RWPE2 (cell line): Measurements from ENCODE around the gene SORCS2.

Source experiments
- ATAC-seq: fragments of 200-7000 bp; cut with Tn5 transposase; 3 replicates; pipeline ENCODE4 v1.9.1; 2021; ENCODE audit warnings: low read depth
- DNase-seq: peaks from one replicate; pipeline ENCODE4 v3.0.0-alpha.2; 2020; ENCODE audit warnings: low spot score
- H3K27ac ChIP-seq: fragments of 450-650 bp; 2 replicates; pipeline ENCODE4 v1.5.1; 2017; ENCODE audit warnings: mild to moderate bottlenecking; ENCODE audit not compliant: poor library complexity, severe bottlenecking
- H3K27me3 ChIP-seq: fragments of 250-450 bp; sonication (Bioruptor Pico); 2 replicates; pipeline ENCODE4 v1.5.1; 2021; ENCODE audit warnings: mild to moderate bottlenecking, moderate library complexity; ENCODE audit not compliant: insufficient read depth, poor library complexity, severe bottlenecking
- H3K36me3 ChIP-seq: fragments of 250-450 bp; sonication (Bioruptor Pico); 2 replicates; pipeline ENCODE4 v1.5.1; 2020; ENCODE audit warnings: low read depth, mild to moderate bottlenecking, moderate library complexity
- H3K4me1 ChIP-seq: fragments of 250-450 bp; sonication (Bioruptor Pico); 2 replicates; pipeline ENCODE4 v1.5.1; 2021; ENCODE audit warnings: mild to moderate bottlenecking, moderate library complexity; ENCODE audit not compliant: insufficient read depth, poor library complexity, severe bottlenecking
- H3K4me3 ChIP-seq: fragments of 250-450 bp; sonication (Bioruptor Pico); 2 replicates; pipeline ENCODE4 v1.5.1; 2021; ENCODE audit warnings: mild to moderate bottlenecking, moderate library complexity; ENCODE audit not compliant: severe bottlenecking
- H3K9me3 ChIP-seq: fragments of 250-450 bp; sonication (Bioruptor Pico); 2 replicates; pipeline ENCODE4 v1.5.1; 2021; ENCODE audit warnings: mild to moderate bottlenecking, moderate library complexity; ENCODE audit not compliant: severe bottlenecking
- CTCF ChIP-seq: fragments of 450-650 bp; IDR thresholded peaks from one replicate; pipeline ENCODE4 v1.5.1; 2017; ENCODE audit warnings: mild to moderate bottlenecking, moderate library complexity; ENCODE audit not compliant: poor library complexity, severe bottlenecking

The SORCS2 gene

DNA sequence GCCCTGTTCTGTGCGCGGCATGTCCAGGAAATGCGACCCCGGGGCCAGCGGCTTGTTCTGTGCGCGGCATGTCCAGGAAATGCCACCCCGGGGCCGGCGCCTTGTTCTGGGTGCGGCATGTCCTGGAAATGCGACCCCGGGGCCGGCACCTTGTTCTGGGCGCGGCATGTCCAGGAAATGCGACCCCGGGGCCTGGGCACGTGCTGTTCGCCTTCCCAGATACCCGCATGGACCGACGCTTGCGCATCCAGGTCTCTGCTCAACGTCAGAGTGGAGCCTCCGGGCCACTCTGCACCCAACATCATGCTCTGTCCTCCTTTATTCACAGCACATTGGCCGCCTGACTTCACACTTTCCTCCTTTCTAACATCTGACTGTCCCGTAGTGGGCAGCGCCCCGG lies 318.2 kb downstream of the SORCS2 start:
- Histone ChIP-seq H3K4me1 (peaks cover 4% of the 10 kb centered on the region), H3K36me3 (no peaks in the 10 kb centered on the region), H3K27ac (no peak overlapping the region), H3K9me3 (no peaks in the 10 kb centered on the region), H3K27me3 (no peaks in the 10 kb centered on the region), H3K4me3 (no peak overlapping the region)
- DNase-seq (no peak), ATAC-seq (no peak)
- TF ChIP-seq CTCF = no peak

DNA sequence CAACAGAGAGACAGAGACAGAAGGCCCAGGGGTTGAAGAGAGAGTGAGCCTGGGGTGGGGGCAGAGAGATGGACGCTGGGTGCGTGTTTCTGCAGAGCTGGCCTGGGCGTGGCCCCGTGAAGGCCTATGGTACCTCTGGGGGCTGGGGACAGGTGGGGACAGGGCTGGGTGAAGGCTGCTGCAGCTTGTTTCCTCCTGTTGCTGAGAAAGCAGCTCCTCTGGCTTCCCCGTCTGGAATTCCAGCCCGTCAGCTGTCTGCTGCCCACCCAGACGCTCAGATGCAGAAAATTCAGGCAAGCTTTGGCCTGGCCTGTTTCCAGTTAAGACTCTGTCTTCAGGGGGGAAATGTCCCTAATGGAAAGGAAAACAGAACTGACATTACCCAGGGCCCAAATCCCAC lies 319.2 kb downstream of the SORCS2 start:
- Histone ChIP-seq H3K27me3 (no peaks in the 10 kb centered on the region), H3K36me3 (no peaks in the 10 kb centered on the region), H3K27ac (no peak overlapping the region), H3K9me3 (no peaks in the 10 kb centered on the region), H3K4me3 (no peak overlapping the region), H3K4me1 (peaks cover 4% of the 10 kb centered on the region)
- no peak for TF ChIP-seq CTCF
- DNase-seq (no peak), ATAC-seq (no peak)

DNA sequence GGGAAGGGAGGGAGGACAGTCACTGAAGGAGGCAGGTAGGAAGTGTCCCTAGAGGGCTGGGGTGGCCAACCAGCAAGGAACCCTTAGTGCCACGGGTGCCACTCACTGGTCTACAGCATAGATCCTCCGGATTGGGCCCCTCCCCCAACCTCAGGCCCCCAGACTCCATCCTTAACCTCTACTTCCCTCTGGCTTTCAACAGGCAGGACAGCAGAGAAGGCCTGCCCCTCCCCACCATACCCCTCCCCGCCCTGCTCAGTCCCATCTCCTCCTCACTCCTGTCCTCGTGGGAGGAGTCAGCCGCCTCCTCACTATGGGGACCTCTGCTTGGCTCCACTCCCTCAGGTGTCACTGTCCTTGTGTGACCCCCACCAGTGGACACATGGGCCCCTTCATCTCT lies 320.1 kb downstream of the SORCS2 start:
- no peaks in the 10 kb centered on the region for H3K36me3 ChIP-seq
- no peaks in the 10 kb centered on the region for H3K9me3 ChIP-seq
- H3K4me1 ChIP-seq = peaks cover 4% of the 10 kb centered on the region
- no peak for ATAC-seq
- no peak overlapping the region for H3K4me3 ChIP-seq
- no peak for DNase-seq
- no peak for TF ChIP-seq CTCF
- H3K27me3 ChIP-seq = no peaks in the 10 kb centered on the region
- no peak overlapping the region for H3K27ac ChIP-seq

- no peaks in the 10 kb centered on the region for H3K9me3 ChIP-seq
- H3K27me3 ChIP-seq = no peaks in the 10 kb centered on the region
- TF ChIP-seq CTCF = no peak
- DNase-seq (no peak), ATAC-seq (no peak)
- H3K27ac ChIP-seq = no peak overlapping the region
- no peak overlapping the region for H3K4me3 ChIP-seq
- no peaks in the 10 kb centered on the region for H3K36me3 ChIP-seq
- peaks cover 4% of the 10 kb centered on the region for H3K4me1 ChIP-seq
These were observed 320.6 kb downstream of the SORCS2 start for GRCh38 chr4:7512946-7513345.

GRCh38 chr4:7513671-7514070 lies 321.3 kb downstream of the SORCS2 start:
- ATAC-seq (peak; percentile 83), DNase-seq (no peak)
- Histone ChIP-seq H3K4me3 (no peak overlapping the region), H3K4me1 (peaks cover 4% of the 10 kb centered on the region), H3K27me3 (peaks cover 7% of the 10 kb centered on the region), H3K9me3 (no peaks in the 10 kb centered on the region), H3K36me3 (no peaks in the 10 kb centered on the region), H3K27ac (no peak overlapping the region)
- no peak for TF ChIP-seq CTCF
